PC-9 (cell line): Measurements from ENCODE around the gene MLANA.

Experiments
- EZH2 ChIP-seq: fragments of 200-600 bp; sonication (generic); IDR thresholded peaks from 2 replicates; pipeline ENCODE4 v1.8.0; 2017; ENCODE audit warnings: antibody characterized with exemption, low read depth
- TF ChIP-seq, protein P1 (sequence below): fragments of 200-600 bp; sonication (generic); conservative IDR thresholded peaks from 2 replicates; pipeline ENCODE4 v1.6.1; 2017; ENCODE audit warnings: mixed run types, antibody characterized with exemption, mild to moderate bottlenecking, moderate library complexity

GRCh38 chr9:5890641-5891040 lies at the start of gene MLANA:
- TF ChIP-seq, protein P1, sequence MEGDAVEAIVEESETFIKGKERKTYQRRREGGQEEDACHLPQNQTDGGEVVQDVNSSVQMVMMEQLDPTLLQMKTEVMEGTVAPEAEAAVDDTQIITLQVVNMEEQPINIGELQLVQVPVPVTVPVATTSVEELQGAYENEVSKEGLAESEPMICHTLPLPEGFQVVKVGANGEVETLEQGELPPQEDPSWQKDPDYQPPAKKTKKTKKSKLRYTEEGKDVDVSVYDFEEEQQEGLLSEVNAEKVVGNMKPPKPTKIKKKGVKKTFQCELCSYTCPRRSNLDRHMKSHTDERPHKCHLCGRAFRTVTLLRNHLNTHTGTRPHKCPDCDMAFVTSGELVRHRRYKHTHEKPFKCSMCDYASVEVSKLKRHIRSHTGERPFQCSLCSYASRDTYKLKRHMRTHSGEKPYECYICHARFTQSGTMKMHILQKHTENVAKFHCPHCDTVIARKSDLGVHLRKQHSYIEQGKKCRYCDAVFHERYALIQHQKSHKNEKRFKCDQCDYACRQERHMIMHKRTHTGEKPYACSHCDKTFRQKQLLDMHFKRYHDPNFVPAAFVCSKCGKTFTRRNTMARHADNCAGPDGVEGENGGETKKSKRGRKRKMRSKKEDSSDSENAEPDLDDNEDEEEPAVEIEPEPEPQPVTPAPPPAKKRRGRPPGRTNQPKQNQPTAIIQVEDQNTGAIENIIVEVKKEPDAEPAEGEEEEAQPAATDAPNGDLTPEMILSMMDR: no peak
- TF ChIP-seq EZH2: no peak
